HS-27A (cell line): ENCODE results near the gene MFN1.
A peak's percentile ranks its signal among the peaks of the same experiment; 100 is the strongest.
"Not testable (repeated sequence)": the region's sequence is repeated elsewhere in the genome, so short reads cannot be mapped to it uniquely, and the experiment has no call there.

Experiments used
- DNase-seq: peaks from one replicate; pipeline ENCODE4 v3.0.0-alpha.2; 2012; ENCODE audit warnings: low read depth, missing footprints

The MFN1 gene

DNA sequence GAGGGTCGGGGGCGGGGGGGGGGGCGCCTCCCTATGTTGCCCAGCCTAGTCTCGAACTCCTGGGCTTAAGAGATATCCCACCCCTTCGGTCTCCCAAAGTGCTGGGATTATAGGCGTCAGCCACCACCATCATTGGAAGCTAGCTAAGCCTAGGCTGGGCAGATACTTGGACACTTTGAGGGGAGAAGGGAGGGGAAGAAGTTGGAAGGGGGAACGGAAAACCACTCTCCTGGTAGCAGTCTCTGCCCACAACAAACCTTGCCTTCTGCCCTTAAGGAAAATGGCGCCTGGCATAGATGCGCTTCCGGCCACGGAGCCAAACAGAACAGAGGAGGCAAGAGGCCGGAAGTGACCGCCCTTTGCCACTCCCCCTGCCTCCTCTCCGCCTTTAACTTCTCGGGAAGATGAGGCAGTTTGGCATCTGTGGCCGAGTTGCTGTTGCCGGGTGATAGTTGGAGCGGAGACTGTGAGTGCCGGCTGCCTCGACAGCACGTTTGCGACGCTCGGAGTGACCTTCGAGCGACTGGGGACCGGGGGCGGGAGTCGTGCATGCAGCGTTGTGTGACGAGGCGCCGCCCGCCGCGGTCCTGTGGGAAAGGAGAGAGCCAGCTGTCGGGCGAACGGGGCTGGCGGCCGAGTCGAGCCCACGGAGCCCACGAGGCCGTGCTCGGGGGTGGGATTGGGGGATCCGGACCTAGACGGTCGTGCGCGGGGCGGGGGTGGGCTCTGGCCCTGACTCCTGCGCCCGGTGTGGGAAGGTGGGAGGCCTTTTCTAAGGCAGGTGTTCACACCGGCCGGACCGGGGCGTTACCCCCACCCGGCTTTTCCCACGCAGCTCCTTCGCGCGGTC, at the start of gene MFN1:
TSS of gene MFN1 (plus strand) at position 365 of the 850 bp plus-strand sequence. CDS start 1,143 bp downstream, outside the sequence.
- DNase-seq, result peak; percentile 83

DNA sequence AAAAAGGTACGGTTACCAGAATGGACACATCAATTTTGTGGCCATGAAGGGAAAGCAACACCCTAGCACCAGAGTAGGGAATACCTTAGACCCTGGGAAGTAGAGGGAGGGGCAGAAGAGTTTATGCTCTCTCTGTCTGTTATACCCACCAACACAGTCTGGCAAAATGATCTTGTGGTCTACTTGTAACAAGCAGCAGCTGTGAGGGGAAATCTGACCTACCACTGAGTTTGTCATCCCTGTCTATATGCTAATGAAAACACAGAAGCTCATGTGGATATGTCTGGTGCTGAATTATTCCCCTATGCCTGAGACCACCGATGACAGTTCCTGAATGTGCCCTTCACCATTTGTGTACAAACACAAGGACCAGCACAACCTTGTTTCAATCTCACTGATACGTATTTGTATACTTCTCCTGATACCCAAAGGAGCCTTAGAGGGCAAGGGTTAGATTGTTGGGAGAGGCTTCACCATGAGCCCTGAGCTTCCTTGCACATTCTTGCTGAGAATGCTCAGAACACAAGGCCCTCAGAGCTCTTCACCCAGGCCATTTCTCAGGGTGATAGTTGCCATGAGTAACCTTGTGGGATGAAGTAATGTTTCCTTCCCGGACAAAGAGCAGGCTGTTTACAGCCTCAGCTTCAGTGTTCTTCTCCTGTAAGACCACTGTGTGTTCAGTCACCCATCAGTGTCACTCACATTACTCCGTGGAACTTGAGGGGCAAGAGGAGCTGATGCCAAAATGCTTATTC, 49.4 kb upstream of the MFN1 start:
- no peak for DNase-seq

DNA sequence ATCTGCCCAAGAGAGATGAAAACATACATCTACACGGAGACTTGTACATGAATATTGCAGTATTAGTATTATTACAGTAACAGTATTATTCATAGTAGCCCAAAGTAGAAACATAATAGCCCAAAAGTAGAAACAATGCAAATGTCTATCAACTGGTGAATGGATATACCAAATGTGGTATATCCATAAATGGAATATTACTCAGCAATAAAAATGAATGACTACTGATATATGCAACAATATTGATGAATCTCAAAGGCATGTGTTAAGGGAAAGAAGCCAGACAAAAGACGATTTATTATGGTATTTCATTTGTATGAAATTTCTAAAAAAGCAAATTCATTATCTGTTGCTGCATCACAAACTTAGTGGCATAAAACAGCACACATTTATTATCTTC, 48.2 kb upstream of the MFN1 start:
- no peak for DNase-seq

DNA sequence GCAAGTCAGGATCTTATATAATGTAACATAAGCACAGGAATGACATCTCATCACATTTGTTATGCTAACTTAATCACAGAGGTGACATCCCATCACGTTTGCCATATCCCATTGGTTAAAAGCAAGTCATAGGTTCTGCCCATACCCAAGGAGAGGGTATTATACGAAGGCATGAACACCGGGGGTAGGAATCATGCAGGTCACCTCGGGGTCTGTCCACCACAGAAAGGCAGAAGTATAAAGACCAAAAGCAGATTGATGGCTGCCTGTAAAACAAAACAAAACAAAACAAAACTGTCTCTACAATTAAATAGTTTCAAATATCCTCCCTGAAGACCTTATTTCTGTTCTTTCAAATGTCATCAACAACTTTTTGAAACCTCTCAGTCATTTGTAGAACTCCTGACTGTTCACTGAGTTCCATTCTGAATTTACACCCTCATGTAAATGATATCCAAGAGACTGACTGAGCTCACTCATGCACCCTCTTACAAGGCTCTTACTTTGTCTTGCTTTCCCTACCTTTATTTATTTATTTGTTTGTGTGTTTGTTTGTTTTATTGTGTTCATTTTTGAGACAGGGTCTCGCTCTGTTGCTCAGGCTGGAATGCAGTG, 47.4 kb upstream of the MFN1 start:
- DNase-seq, result no peak

DNA sequence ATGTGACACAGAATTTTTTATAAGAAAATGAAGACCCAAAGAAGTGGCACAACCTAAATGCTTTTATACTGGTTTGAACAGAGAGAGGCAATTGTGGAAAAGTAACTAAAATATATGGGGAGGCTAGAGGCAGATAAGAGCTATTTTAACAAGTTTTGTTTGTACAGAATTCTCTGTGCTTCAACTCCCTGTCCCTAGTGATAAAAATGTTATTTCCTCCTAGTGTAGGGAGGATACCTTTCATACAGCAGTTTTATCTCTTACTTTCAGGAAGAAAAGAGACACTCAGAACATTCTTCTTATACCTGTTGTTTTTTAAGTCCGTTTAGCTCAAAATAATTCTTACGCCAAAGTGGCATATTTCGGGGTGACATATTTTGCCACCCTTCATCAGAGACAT, 45.9 kb upstream of the MFN1 start:
- DNase-seq, result no peak

DNA sequence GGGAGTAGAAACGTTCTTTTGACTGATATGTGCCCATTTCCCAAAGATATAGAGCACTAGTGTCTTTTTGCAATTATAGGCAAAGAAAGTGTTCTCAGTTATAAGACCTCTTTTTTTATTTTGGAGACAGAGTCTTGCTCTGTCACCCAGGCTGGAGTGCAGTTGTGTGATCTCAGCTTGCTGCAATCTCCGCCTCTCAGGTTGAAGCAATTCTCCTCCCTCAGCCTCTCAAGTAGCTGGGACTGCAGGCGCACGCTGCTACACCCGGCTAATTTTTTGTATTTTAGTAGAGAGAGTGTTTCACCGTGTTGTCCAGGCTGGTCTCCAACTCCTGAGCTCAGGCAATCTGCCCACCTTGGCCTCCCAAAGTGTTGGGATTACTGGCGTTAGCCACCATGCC, 45.4 kb upstream of the MFN1 start:
- DNase-seq, result no peak

DNA sequence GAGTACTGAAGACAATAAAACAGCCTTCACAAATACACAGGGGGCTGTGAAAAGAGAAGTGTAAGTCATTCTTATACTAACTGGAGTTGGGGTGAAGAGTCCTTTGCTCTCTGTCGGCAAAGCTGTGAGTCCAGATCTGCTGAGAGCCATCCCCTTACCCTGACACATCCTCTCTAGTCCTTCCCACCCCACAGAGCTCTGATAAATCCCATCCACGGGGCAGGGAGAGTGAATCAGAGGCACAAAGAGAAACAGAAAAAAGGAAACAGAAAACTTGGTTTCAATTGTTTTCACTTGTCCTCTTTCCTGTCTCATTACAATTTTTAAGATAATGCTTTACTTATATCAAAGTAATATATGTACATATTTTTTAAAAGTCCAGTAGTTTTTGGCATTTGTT, 42.9 kb upstream of the MFN1 start:
- DNase-seq, result no peak

DNA sequence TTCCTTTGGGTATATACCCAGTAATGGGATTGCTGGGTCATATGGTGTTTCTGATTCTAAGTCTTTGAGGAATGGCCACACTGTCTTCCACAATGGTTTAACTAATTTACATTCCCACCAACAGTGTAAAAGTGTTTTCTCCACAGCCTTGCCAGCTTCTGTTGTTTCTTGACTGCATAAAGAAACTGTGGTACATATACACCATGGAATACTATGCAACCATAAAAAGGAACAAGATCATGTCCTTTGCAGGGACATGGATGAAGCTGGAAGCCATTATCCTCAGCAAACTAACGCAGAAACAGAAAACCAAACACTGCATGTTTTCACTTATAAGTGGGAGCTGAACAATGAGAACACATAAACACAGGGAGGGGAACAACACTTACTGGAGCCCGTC, 40.1 kb upstream of the MFN1 start:
- DNase-seq, result not testable (repeated sequence)

DNA sequence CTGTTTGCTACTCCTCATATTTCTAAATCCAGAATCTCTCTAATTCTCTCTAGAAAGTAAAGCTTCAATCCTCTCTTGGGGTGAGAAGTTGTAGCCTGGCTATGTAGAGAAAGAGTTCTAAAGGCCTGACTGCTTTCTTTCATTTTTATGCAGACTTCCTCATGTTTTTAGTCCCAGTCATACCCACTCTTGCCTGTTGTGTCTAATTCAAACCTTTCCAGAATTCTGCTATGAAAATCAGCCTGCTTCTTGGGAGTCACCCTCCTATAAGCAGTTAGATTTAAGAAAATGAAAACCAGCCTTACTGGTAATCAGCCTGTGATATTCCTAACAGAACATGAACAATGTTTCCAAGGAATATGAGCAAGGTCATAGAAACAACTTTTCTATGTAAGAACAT, 39.5 kb upstream of the MFN1 start:
- DNase-seq, result no peak

DNA sequence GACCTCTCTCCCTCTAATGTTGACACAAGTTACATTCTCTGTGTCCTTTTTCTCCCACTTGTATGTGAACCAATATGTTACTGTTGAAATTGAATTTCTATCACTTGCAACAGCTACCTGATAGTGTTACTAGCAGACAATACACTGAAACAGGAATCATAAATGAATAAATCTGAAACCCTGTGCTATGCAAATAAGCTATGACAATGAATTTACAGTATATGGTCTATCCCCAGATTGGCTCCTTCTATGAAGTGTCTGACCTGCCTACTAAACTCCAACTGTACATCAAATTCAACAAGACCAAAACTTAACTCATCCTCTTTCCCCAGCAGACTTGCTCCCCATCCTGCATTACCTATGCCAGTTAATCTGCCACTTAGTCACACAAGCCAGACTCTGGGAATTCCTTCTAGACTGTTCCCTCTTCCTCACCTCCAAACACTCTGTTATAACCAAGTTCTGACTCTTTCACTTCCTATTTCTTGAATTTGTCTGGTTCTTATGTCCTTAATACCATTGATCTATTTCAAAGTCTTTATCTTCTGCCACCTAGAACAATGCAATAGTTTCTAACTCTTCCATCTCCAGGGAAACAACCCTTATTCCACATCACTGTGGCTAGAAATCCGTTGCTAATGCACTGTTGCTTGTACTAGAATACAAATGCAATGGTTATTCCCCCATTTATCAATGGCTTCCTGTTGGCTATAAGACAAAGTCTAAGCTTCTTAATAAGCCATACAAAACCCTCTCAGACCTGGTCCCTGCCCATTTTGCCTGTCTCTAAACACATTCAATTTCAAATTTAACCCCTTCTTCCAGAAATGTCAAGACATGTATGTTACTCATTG, 38.1 kb upstream of the MFN1 start:
- DNase-seq, result no peak

DNA sequence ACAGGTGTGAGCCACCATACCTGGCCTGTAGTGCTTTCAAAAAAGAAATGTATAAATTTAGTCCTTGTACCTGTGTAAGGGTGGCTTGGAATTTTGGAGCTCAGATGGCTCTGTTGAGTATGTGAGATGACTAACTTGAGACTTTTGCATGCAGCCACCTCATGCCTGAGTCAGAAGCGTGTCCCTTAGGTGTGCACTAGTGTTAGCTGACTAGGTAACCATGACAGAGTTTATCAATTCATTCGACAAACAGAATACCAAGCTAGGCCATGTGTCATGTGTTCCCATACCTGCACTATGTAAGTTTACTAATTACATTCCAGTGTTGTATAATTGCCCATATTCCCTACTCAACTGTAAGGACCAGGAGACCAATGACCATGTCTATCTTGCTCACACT, 28.6 kb upstream of the MFN1 start:
- no peak for DNase-seq

DNA sequence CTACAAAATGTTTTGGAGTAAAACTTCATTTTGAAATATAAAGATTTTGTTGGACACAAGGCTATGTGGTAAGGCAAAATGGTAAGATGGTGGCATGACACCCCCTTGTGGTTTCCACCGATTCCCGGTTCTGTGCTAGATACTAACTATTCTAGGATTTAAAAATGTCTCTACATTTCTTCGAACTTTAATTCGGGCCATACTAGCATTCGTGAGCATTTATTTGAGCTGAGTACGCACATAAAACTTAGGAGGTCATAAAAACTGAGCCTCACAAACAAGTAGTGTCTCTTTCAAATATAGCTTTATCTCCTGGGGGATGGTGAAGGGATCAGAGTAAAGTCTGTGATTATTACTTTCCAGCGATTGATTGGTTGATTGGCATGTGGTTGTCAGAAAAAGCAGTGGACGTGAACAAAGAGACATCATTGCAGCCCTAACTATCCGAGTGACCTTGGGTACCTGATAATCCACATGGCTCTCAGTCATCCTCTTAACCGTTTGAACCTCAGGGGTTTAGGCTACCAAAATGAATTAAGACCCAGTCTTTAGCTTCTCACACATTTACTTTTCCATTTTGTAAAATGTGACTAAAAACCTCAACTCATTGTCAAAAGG, 25.7 kb upstream of the MFN1 start:
- DNase-seq, result no peak

DNA sequence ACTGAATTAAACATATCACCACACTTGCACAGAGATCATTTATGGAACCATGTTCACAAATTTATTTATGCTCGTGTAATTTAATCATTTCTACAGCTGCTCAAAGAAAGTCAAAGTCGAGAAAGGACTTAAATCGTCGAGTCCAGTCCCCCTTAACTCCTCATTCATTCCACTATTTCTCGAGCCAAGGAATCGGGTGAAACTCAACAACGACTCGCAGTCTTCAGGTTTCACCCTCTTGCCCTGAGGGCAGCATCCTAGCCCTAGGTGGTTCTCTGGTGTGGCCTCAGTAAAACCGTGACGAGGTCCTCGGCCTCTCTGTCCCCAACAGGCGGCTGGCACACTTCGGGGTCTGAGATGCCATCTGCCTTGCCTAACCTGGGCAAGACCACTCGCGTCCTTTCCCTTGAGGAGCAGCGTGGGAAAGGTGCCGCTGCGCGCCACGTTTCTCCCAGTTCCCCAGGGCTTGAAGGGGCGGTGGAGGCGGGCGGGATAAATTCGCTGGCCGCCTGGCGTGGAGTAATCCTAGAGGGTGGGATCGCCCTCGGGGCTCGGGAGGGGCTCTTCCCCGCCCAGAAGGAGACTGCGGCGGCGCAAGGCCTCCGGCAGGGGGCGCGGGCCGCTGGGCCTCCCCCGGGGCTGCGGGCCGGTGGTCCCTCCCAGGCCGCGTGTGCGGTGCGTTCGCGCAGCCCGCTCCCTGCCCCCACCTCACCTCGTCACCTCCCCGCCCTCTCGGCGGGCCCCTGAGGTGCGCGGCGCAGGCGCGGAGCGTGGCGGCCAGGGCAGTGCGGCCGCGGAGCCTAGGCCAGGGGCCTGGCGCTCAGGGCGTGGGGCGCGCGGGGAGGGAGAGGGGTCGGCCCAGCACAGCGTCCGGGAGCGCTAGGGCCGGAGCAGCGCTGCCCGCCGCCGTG, 25.0 kb upstream of the MFN1 start, which contains the start of gene ZNF639:
TSS of gene ZNF639 (plus strand) at position 746 of the 911 bp plus-strand sequence. CDS start 5,263 bp downstream, outside the sequence.
- no peak for DNase-seq

DNA sequence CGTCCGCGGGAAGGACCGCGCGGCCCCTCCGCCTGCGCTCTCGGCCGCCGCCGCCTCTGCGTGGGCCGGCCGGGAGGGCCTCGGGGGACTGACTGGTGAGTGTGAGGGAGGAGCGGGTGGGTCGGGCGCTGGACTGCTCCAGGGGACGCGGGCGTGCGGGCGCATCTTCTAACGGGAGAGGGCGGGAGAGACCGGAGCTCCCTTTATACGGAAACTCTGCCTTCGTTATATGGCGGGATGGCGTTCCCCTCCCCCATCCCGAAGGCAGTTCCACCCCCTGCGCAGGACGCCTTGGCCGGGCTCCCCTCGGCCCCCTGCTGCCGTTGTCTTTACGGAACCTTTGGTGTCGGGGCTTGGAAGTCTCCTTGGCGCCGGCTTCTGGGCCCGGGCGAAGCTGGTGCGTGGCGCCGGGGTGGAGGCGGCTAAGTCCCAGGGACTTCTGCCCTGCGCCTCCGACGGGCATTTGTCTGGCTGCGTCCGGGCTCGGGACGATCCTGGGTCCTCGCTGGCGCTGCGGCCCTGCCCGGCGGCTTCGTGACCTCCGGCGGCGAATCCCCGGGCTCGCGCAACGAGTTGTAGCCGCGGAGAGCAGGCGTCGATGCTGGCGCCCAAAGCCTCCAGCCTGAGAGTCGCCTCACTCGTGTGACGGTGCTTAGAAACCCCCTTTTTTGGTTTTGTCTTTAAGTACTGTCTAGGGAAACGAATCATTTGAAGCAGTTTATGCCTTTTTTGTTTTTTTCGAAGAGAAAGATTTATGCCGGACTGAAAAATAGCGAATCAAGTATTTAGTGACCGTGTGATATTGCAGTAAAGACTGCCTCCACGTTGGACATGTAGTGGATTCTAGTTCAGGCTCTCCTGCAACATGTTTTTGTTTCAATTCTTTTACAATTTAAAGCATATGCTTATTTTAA, 24.1 kb upstream of the MFN1 start:
- no peak for DNase-seq

DNA sequence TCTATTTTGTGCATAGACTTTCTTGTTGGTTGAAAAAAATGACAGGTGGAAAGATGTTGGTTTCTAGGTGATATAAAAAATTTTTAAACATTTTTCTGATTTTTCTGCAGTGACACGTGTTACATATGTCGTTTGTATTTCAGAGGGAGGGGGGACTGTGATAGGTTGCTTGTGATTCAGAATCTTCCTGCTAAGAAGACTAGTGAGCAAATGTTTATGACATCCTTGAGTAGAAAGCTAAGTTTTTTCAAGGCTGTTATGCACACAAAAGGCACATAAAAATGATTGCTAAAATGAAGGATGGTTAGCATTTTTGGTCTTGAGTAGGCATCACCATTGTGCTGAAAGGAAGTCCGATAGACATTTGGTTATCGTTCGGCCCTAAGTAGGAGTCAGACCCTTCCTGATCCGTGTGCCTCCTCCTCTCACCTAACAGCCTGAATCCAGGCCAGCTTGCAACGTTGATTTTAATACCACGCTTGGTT, 23.2 kb upstream of the MFN1 start:
- DNase-seq, result no peak

DNA sequence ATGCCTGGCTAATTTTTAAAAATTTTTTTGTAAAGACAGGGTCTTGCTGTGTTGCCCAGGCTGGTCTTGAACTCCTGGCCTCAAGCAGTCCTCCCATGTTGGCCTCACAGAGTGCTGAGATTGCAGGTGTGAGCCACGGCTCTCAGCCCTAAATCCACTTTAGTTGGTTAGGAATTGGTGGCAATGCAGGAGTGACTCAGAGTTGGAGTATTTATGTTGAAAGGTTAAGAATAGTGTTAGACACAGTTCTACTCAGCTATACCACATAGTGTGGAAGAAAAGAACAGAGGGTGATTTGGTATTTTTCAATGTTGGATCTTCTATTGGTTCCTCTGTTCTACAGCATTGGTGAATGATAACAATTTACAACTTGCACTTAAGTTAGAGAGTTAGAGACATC, 17.1 kb upstream of the MFN1 start:
- DNase-seq, result no peak

DNA sequence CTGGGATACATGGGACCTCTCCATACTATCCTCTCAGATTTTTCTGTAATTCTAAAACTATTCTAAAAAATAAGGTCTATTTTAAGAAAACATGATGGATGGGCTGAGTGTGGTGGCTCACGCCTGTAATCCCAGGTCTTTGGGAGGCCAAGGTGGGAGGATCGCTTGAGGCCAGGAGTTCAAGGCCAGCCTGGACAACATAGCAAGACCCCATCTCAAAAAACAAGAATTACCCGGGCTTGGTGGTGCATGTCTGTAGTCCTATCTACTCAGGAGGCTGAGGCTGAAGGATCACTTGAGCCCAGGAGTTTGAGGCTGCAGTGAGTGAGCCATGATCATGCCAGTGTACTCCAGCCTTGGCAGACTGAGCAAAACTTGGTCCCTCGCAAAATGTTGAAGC, 15.3 kb upstream of the MFN1 start:
- DNase-seq, result no peak

DNA sequence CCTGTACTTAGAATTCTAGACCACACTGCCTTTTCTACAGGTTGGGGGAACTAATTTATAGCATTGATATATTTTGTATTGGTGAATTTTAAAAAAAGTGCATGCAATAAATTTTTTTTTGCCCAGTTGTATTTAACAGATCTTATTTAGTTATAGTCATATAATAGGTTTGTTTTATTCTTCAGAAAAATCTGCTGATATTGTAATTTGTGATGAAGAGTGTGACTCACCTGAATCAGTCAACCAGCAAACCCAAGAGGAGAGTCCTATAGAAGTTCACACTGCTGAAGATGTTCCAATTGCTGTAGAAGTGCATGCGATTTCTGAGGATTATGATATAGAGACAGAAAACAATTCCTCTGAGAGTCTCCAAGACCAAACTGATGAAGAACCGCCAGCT, 14.4 kb upstream of the MFN1 start:
- DNase-seq, result no peak

DNA sequence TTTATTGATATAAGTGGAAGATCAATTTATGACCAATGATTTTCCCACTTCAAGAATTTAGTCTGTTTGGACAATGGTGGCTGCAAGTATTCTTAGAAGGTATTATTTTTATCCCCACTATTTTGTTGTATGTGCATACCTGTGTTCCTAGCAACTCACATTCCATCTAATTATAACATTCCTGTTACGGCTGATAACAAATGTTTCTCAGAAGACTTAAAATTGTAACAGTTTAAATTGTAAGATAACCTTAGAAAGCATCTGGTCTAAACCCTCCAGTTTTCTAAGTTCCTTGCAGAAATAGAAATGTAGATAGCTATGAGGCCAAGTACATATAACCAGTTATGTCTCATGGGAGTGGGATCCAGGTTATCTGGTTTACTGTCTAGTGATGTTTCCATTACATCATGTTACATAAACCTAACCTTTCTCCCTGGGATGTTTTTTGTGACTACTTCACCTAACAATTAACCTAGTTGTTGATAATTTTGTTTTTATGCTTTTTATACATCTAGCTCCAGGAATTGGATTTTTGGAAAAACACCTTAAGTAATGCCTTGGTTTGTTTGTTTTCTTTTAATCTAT, 11.1 kb upstream of the MFN1 start:
- DNase-seq, result no peak
